Subcutaneous abdominal adipose tissue (tissue), 5 donors: ENCODE measurements around the gene PHTF2.

Source experiments
- H3K27ac ChIP-seq: one replicate; pipeline ENCODE4 v1.7.0; 2013; ENCODE audit warnings: low read depth, mild to moderate bottlenecking, inconsistent platforms, low read length, moderate library complexity
- H3K27me3 ChIP-seq, 5 donors: one replicate each; pipeline ENCODE4 v1.7.0; 2013; ENCODE audit warnings: low read length in 5 of 5, inconsistent platforms in 1 of 5; ENCODE audit not compliant: control insufficient read depth in 5 of 5, insufficient read depth in 4 of 5
- H3K36me3 ChIP-seq, 5 donors: one replicate each; pipeline ENCODE4 v1.7.0; 2013; ENCODE audit warnings: low read length in 5 of 5; ENCODE audit not compliant: control insufficient read depth in 5 of 5, insufficient read depth in 5 of 5
- H3K4me1 ChIP-seq, 5 donors: one replicate each; pipeline ENCODE4 v1.7.0; 2013; ENCODE audit warnings: low read length in 5 of 5, mild to moderate bottlenecking in 3 of 5, moderate library complexity in 1 of 5; ENCODE audit not compliant: control insufficient read depth in 5 of 5, insufficient read depth in 5 of 5
- H3K4me3 ChIP-seq, 5 donors: one replicate each; pipeline ENCODE4 v1.7.0; 2013; ENCODE audit warnings: low read length in 5 of 5, low read depth in 1 of 5
- H3K9ac ChIP-seq, 5 donors: one replicate each; pipeline ENCODE4 v1.7.0; 2013; ENCODE audit warnings: low read length in 5 of 5, mild to moderate bottlenecking in 4 of 5, moderate library complexity in 3 of 5
- H3K9me3 ChIP-seq, 5 donors: one replicate each; pipeline ENCODE4 v1.7.0; 2013; ENCODE audit warnings: low read length in 5 of 5; ENCODE audit not compliant: control insufficient read depth in 5 of 5
- donor health status: healthy.
- donor health status: healthy.
- donor health status: healthy.
- donor health status: healthy.
- donor health status: healthy.

Gene PHTF2

GRCh38 chr7:77837966-77838365 lies 39.4 kb downstream of the PHTF2 start:
- H3K9ac ChIP-seq = no peak overlapping the region
- no peak overlapping the region for H3K27ac ChIP-seq
- H3K27me3 ChIP-seq = no peaks in the 10 kb centered on the region
- H3K4me3 ChIP-seq = no peak overlapping the region
- H3K9me3 ChIP-seq = no peaks in the 10 kb centered on the region
- no peaks in the 10 kb centered on the region for H3K36me3 ChIP-seq
- no peaks in the 10 kb centered on the region for H3K4me1 ChIP-seq

GRCh38 chr7:77838929-77839491 lies 40.4 kb downstream of the PHTF2 start:
- Histone ChIP-seq H3K9me3 (no peaks in the 10 kb centered on the region), H3K4me1 (no peaks in the 10 kb centered on the region), H3K4me3 (no peak overlapping the region), H3K9ac (no peak overlapping the region), H3K36me3 (no peaks in the 10 kb centered on the region), H3K27me3 (no peaks in the 10 kb centered on the region), H3K27ac (no peak overlapping the region)

GRCh38 chr7:77839919-77840318 lies 41.3 kb downstream of the PHTF2 start:
- Histone ChIP-seq H3K27ac (no peak overlapping the region), H3K4me1 (no peaks in the 10 kb centered on the region)

GRCh38 chr7:77843194-77843593 lies 44.6 kb downstream of the PHTF2 start:
- H3K36me3 ChIP-seq = no peaks in the 10 kb centered on the region
- H3K27ac ChIP-seq = no peak overlapping the region
- H3K27me3 ChIP-seq = no peaks in the 10 kb centered on the region
- no peaks in the 10 kb centered on the region for H3K4me1 ChIP-seq
- no peak overlapping the region for H3K9ac ChIP-seq
- no peaks in the 10 kb centered on the region for H3K9me3 ChIP-seq
- no peak overlapping the region for H3K4me3 ChIP-seq

More at GRCh38 chr7:77839919-77840318, 41.3 kb downstream of the PHTF2 start:
- H3K9me3 ChIP-seq = no peaks in the 10 kb centered on the region
- H3K36me3 ChIP-seq = no peaks in the 10 kb centered on the region
- H3K9ac ChIP-seq = no peak overlapping the region
- no peaks in the 10 kb centered on the region for H3K27me3 ChIP-seq
- H3K4me3 ChIP-seq = no peak overlapping the region

GRCh38 chr7:77846317-77847092 lies 47.9 kb downstream of the PHTF2 start:
- Histone ChIP-seq H3K27ac (no peak overlapping the region), H3K4me3 (no peak overlapping the region), H3K9me3 (no peaks in the 10 kb centered on the region), H3K4me1 (no peaks in the 10 kb centered on the region), H3K27me3 (no peaks in the 10 kb centered on the region), H3K36me3 (no peaks in the 10 kb centered on the region), H3K9ac (no peak overlapping the region)

GRCh38 chr7:77855371-77856083 lies 57.0 kb downstream of the PHTF2 start:
- Histone ChIP-seq H3K9ac (no peak overlapping the region), H3K4me1 (peaks cover 0 to 5% (median 0%) of the 10 kb centered on the region in 5 donors), H3K36me3 (peaks cover 0 to 7% (median 5%) of the 10 kb centered on the region in 5 donors), H3K27ac (no peak overlapping the region), H3K9me3 (peaks cover 0 to 16% (median 9%) of the 10 kb centered on the region in 5 donors), H3K27me3 (no peaks in the 10 kb centered on the region), H3K4me3 (no peak overlapping the region)

- Histone ChIP-seq H3K36me3 (peaks cover 0 to 7% (median 5%) of the 10 kb centered on the region in 5 donors), H3K27ac (no peak overlapping the region), H3K9me3 (peaks cover 0 to 16% (median 9%) of the 10 kb centered on the region in 5 donors), H3K9ac (no peak overlapping the region), H3K27me3 (no peaks in the 10 kb centered on the region), H3K4me1 (peaks cover 0 to 9% (median 5%) of the 10 kb centered on the region in 5 donors), H3K4me3 (no peak overlapping the region)
These were observed 59.7 kb downstream of the PHTF2 start for GRCh38 chr7:77858278-77858677.

- Histone ChIP-seq H3K27ac (no peak overlapping the region), H3K27me3 (no peaks in the 10 kb centered on the region), H3K4me3 (no peak overlapping the region), H3K4me1 (peaks cover 0 to 9% (median 5%) of the 10 kb centered on the region in 5 donors), H3K9ac (no peak overlapping the region), H3K9me3 (peaks cover 0 to 11% (median 9%) of the 10 kb centered on the region in 5 donors), H3K36me3 (peaks cover 0 to 7% (median 4%) of the 10 kb centered on the region in 5 donors)
These were observed 60.8 kb downstream of the PHTF2 start for GRCh38 chr7:77859343-77859742.

GRCh38 chr7:77862691-77863090 lies 64.1 kb downstream of the PHTF2 start:
- Histone ChIP-seq H3K36me3 (no peaks in the 10 kb centered on the region), H3K27me3 (no peaks in the 10 kb centered on the region), H3K9me3 (no peaks in the 10 kb centered on the region), H3K27ac (peak overlapping the region; percentile 41), H3K9ac (no peak overlapping the region), H3K4me1 (peaks cover 0 to 24% (median 7%) of the 10 kb centered on the region in 5 donors), H3K4me3 (no peak overlapping the region)

GRCh38 chr7:77863860-77864259 lies 65.3 kb downstream of the PHTF2 start:
- Histone ChIP-seq H3K4me3 (no peak overlapping the region), H3K36me3 (no peaks in the 10 kb centered on the region), H3K27me3 (no peaks in the 10 kb centered on the region), H3K4me1 (peaks cover 0 to 24% (median 7%) of the 10 kb centered on the region in 5 donors), H3K27ac (no peak overlapping the region), H3K9me3 (no peaks in the 10 kb centered on the region), H3K9ac (no peak overlapping the region)
